HL-60 (cell line): ENCODE measurements around the gene DDIT3.

ENCODE experiments used
- DNase-seq, 2 experiments: peaks; one replicate each; pipeline ENCODE4 v3.0.0-alpha.2; 2010 to 2020; ENCODE audit warnings: low read depth in 1 of 2, low spot score in 1 of 2
- H3K27ac ChIP-seq: fragments of 250-450 bp; sonication (Bioruptor Pico); replicated peaks from 2 replicates; pipeline ENCODE4 v1.5.1; 2020; ENCODE audit warnings: mild to moderate bottlenecking, moderate library complexity
- H3K27me3 ChIP-seq: fragments of 250-450 bp; sonication (Bioruptor Pico); 2 replicates; pipeline ENCODE4 v1.5.1; 2021; ENCODE audit warnings: mild to moderate bottlenecking, moderate library complexity; ENCODE audit not compliant: insufficient read depth, poor library complexity, severe bottlenecking
- H3K4me3 ChIP-seq: replicated peaks from 2 replicates; pipeline ENCODE4 v1.5.1; 2011; ENCODE audit warnings: mild to moderate bottlenecking, control low read depth, low read length; ENCODE audit not compliant: insufficient read depth
- CTCF ChIP-seq: IDR thresholded peaks from one replicate; pipeline ENCODE4 v1.5.1; 2011; ENCODE audit warnings: low read length, control low read depth, inconsistent platforms; ENCODE audit not compliant: insufficient read depth
- GABPA ChIP-seq: IDR thresholded peaks from 2 replicates; pipeline ENCODE4 v1.6.1; 2012; ENCODE audit warnings: low read depth
- POLR2AphosphoS5 ChIP-seq: IDR thresholded peaks from 2 replicates; pipeline ENCODE4 v1.6.1; 2012; ENCODE audit warnings: low read depth
- REST ChIP-seq: IDR thresholded peaks from 2 replicates; pipeline ENCODE4 v1.6.1; 2012; ENCODE audit warnings: low read depth; ENCODE audit not compliant: insufficient replicate concordance
- SPI1 ChIP-seq: IDR thresholded peaks from 2 replicates; pipeline ENCODE4 v1.6.1; 2012; ENCODE audit warnings: low read depth, mild to moderate bottlenecking, borderline replicate concordance

DDIT3 gene

GRCh38 chr12:57551637-57552305 is 31.5 kb upstream of the DDIT3 start:
- Histone ChIP-seq H3K4me3 (no peak overlapping the region), H3K27me3 (peaks cover 14% of the 10 kb centered on the region), H3K27ac (no peak overlapping the region)
- DNase-seq = no peak
- TF ChIP-seq SPI1 = no peak
- TF ChIP-seq GABPA = no peak
- no peak for TF ChIP-seq REST
- no peak for TF ChIP-seq POLR2AphosphoS5
- no peak for TF ChIP-seq CTCF

GRCh38 chr12:57550641-57551549 is 30.6 kb upstream of the DDIT3 start:
- no peak for DNase-seq
- H3K27ac ChIP-seq = no peak overlapping the region
- no peak overlapping the region for H3K4me3 ChIP-seq
- TF ChIP-seq POLR2AphosphoS5 = no peak
- no peak for TF ChIP-seq CTCF
- TF ChIP-seq GABPA = no peak
- TF ChIP-seq REST = no peak
- TF ChIP-seq SPI1 = no peak
- peaks cover 14% of the 10 kb centered on the region for H3K27me3 ChIP-seq

GRCh38 chr12:57549909-57550640 is 29.8 kb upstream of the DDIT3 start, which contains the start of gene KIF5A:
Gene KIF5A (plus strand): TSS chr12:57550044. CDS start chr12:57550272, 228 bp downstream.
- peaks cover 14% of the 10 kb centered on the region for H3K27me3 ChIP-seq
- no peak within 1 kb of the TSS for H3K27ac ChIP-seq
- no peak for DNase-seq
- no peak within 1 kb of the TSS; the same call in 1 of the 2 replicates for H3K4me3 ChIP-seq
- TF ChIP-seq GABPA (no peak), SPI1 (no peak), POLR2AphosphoS5 (no peak), CTCF (no peak), REST (no peak)
